Activated T-helper 2 cell treated with anti-CD3 and anti-CD28 coated beads, Interferon-gamma antibody, Interleukin-2, Interleukin-4, amounts not matched to agents 10 μg/mL and 5 μg/mL and 100 μg/mL, durations not matched to agents 14 hours and 24 hours and 36 hours (primary cell): ENCODE data around the gene KIAA1217. TPM values are rescaled to one million over a fixed set of nuclear protein-coding genes. Genes with fewer than 3 reads are reported as not detected.
"Not testable (repeated sequence)": the region's sequence is repeated elsewhere in the genome, so short reads cannot be mapped to it uniquely, and the experiment has no call there.

Source experiments
- DNase-seq: peaks from one replicate; pipeline ENCODE4 v3.0.0; 2021; ENCODE audit warnings: low spot score
- H3K27ac Mint-ChIP-seq: one replicate; pipeline ENCODE4 v1.8.0; 2021; ENCODE audit warnings: mixed read lengths
- H3K27me3 Mint-ChIP-seq: one replicate; pipeline ENCODE4 v1.8.0; 2021; ENCODE audit warnings: low read depth, mixed read lengths
- H3K36me3 Mint-ChIP-seq: one replicate; pipeline ENCODE4 v1.8.0; 2021; ENCODE audit warnings: low read depth, mixed read lengths
- H3K4me1 Mint-ChIP-seq: one replicate; pipeline ENCODE4 v1.8.0; 2021; ENCODE audit warnings: low read depth, mixed read lengths
- H3K4me3 Mint-ChIP-seq: one replicate; pipeline ENCODE4 v1.8.0; 2021; ENCODE audit warnings: low read depth, mild to moderate bottlenecking, moderate library complexity, mixed read lengths
- H3K9me3 Mint-ChIP-seq: one replicate; pipeline ENCODE4 v1.8.0; 2021; ENCODE audit warnings: mixed read lengths
- intact Hi-C: fragments of 100-400 bp; cut with micrococcal nuclease; formaldehyde crosslinking; loops from one replicate; pipeline ENCODE4 v1.15.1; 2023
- total RNA-seq: library from RNA; stranded (reverse); gene quantifications from 2 replicates; pipeline ENCODE4 v1.2.3, GENCODE V29; 2022

The KIAA1217 gene
- total RNA-seq, 1 donor from 2014 or later, result 0.62 TPM

DNA sequence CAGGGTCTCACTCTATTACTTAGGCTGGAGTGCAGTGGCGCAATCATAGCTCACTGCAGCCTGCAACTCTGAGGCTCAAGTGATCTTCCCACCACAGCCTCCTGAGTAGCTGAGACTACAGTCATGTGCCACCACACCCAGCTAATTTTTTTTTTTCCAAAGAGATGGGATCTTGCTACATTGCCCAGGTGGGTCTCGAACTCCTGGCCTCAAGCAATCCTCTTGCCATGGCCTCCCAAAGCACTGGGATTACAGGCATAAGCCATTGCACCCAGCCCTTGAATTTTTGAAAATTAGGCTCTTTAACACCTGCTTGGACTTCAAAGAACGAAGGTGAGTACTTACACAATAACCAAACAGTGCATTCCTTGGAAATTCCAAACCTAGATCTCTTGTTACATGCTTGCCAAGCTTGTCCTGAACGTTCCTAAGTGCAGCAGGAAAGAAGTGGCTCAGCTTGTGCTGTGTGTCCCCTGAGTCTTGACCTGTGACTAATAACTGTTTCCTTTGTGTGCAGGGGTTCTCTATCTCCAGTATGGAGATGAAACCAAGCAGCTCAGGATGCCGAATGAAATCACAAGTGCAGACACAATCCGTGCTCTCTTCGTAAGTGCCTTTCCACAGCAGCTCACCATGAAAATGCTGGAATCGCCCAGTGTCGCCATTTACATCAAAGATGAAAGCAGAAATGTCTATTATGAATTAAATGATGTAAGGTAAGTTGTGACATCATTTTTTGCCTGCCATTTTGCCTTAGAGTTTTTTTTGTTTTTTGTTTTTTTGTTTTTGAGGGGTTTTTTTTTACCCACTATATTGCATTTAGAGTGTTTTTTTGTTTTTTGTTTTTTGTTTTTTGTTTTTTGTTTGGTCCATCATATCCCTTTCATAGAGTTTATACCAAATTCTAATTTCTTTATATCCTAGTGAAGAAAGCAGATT lies 223.8 kb downstream of the KIAA1217 start:
- H3K9me3 Mint-ChIP-seq, result no peaks in the 10 kb centered on the region
- intact Hi-C loops, result no loop called here
- DNase-seq, result no peak
- H3K27ac Mint-ChIP-seq, result no peak overlapping the region
- no peaks in the 10 kb centered on the region for H3K36me3 Mint-ChIP-seq
- no peak overlapping the region for H3K4me3 Mint-ChIP-seq
- H3K4me1 Mint-ChIP-seq, result no peaks in the 10 kb centered on the region
- H3K27me3 Mint-ChIP-seq, result peaks cover 1% of the 10 kb centered on the region

DNA sequence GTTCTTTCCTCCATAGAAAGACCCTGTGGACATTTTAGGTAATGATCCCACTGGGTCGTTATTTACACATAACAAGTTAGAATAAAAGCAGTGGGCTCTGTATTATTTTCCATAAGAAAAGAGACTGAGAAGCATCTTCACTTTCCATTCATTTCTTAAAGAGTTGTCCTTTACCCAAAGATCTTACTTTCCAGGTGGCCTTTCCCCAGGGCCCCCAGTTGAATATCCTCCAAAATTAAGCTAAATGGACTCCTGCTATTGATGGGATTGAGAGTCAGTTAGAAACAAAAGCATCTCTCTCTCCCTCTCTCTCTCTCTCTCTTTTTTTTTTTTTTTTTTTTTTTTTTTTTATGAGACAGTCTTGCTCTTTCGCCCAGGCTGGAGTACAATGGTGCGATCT lies 224.8 kb downstream of the KIAA1217 start:
- Mint-ChIP-seq H3K4me1 (no peaks in the 10 kb centered on the region), H3K27ac (no peak overlapping the region), H3K36me3 (no peaks in the 10 kb centered on the region), H3K4me3 (no peak overlapping the region), H3K27me3 (peaks cover 4% of the 10 kb centered on the region), H3K9me3 (no peaks in the 10 kb centered on the region)
- DNase-seq, result no peak
- intact Hi-C loops, result no loop called here

DNA sequence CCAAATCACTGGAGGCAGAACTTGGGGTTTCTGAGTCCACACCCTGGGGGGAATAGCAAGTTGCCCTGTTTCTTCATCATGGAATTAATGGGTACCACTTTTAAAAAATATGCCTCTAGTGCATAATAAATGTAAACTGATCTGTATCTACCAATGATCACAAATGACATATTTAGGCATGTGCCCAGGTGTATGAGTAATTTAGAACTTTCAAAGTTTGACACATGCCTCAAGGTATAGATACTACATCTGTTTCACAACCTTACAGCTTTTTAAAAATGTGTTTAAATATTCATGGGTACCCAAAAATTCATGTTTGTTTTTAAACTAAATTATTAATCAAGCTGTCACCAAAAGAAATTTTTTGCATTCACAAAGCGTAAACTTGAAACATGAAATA lies 226.0 kb downstream of the KIAA1217 start:
- no peaks in the 10 kb centered on the region for H3K9me3 Mint-ChIP-seq
- intact Hi-C loops, result no loop called here
- no peak overlapping the region for H3K4me3 Mint-ChIP-seq
- DNase-seq, result no peak
- no peaks in the 10 kb centered on the region for H3K36me3 Mint-ChIP-seq
- peaks cover 8% of the 10 kb centered on the region for H3K27me3 Mint-ChIP-seq
- H3K27ac Mint-ChIP-seq, result no peak overlapping the region
- H3K4me1 Mint-ChIP-seq, result no peaks in the 10 kb centered on the region

DNA sequence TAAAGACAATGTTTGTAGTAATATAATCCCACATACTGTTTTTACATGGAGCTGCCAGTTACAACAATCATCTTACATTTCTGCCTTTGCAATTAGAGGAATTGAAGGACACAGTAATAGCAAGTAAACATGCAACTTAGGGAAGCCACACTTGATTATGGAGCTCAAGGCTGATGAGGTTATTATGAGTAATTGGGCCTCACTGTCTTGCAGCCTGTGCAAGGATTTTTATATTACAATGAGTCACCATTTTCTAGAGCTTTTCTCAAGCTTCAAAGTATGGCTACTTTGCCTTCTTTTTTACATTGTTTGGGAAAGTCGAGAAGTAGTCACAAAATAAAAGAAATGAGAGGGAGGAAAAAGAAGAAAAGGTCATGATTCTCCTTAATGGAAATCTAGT lies 226.4 kb downstream of the KIAA1217 start:
- no peaks in the 10 kb centered on the region for H3K9me3 Mint-ChIP-seq
- no peak for DNase-seq
- no peak overlapping the region for H3K4me3 Mint-ChIP-seq
- H3K36me3 Mint-ChIP-seq, result no peaks in the 10 kb centered on the region
- intact Hi-C loops, result no loop called here
- peaks cover 8% of the 10 kb centered on the region for H3K27me3 Mint-ChIP-seq
- H3K4me1 Mint-ChIP-seq, result no peaks in the 10 kb centered on the region
- H3K27ac Mint-ChIP-seq, result no peak overlapping the region

GRCh38 chr10:24437302-24437701 lies 228.4 kb downstream of the KIAA1217 start:
- intact Hi-C loops, result no loop called here
- Mint-ChIP-seq H3K4me3 (no peak overlapping the region), H3K27me3 (peaks cover 12% of the 10 kb centered on the region), H3K36me3 (no peaks in the 10 kb centered on the region), H3K4me1 (no peaks in the 10 kb centered on the region), H3K27ac (no peak overlapping the region), H3K9me3 (no peaks in the 10 kb centered on the region)
- DNase-seq, result no peak

- intact Hi-C loops, result no loop called here
- no peak for DNase-seq
- no peaks in the 10 kb centered on the region for H3K4me1 Mint-ChIP-seq
Measured at GRCh38 chr10:24438800-24439199, 229.9 kb downstream of the KIAA1217 start.

GRCh38 chr10:24439935-24440334 lies 231.0 kb downstream of the KIAA1217 start:
- H3K27me3 Mint-ChIP-seq, result peaks cover 15% of the 10 kb centered on the region
- H3K36me3 Mint-ChIP-seq, result no peaks in the 10 kb centered on the region
- no peak for DNase-seq
- no peak overlapping the region for H3K4me3 Mint-ChIP-seq
- no peaks in the 10 kb centered on the region for H3K4me1 Mint-ChIP-seq
- intact Hi-C loops, result no loop called here
- H3K27ac Mint-ChIP-seq, result no peak overlapping the region
- H3K9me3 Mint-ChIP-seq, result no peaks in the 10 kb centered on the region

More at GRCh38 chr10:24438800-24439199, 229.9 kb downstream of the KIAA1217 start:
- Mint-ChIP-seq H3K36me3 (no peaks in the 10 kb centered on the region), H3K27me3 (peaks cover 15% of the 10 kb centered on the region), H3K9me3 (no peaks in the 10 kb centered on the region), H3K27ac (no peak overlapping the region), H3K4me3 (no peak overlapping the region)

DNA sequence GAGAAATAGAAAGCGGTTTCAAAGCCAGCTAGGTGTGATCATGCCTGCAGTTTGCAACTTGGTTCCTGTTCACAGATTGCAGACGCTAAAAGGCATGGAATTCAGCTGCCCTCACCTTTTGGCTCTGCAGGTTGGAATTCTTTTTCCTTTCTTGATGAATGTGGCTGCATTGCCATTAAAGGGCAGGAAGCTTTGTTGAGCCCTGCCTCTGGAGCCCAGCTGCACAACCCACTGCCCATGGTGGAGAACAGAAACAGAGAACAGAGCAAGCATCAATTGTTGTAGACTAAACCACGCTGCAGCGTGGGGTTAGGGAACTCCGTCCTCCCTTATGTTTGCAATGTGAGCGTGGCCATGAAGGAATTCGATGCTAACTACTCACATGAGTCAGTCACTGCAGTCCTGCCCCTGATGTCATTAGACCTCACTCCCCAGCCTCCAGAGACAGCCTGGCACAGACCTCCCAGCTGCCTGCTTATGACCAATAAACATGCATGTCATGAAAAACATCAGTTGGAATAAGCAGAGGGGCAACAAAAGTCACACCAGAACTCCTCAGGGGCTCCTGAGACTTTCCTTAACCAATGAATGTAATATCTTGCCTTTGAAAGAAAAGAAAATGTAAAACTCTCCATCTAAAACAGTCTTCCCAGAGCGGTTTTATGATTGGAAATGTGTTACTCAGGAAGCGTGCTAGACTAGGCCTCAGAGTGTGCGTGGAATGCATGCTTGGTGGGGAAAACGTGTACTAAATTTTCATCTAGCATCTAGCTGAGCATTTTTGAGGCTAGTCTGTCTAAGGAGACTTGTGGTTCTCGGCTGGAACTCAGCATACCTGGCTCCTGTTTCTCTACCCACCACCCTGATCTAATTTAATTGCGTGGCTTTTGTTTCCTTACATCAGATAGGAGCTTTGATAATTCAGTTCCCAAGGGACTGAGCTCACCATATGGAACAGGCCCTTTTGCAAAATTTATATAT lies 232.2 kb downstream of the KIAA1217 start:
- H3K27ac Mint-ChIP-seq, result no peak overlapping the region
- no peaks in the 10 kb centered on the region for H3K9me3 Mint-ChIP-seq
- H3K27me3 Mint-ChIP-seq, result peaks cover 15% of the 10 kb centered on the region
- no peaks in the 10 kb centered on the region for H3K36me3 Mint-ChIP-seq
- H3K4me1 Mint-ChIP-seq, result no peaks in the 10 kb centered on the region
- intact Hi-C loops, result no loop called here
- DNase-seq, result no peak
- H3K4me3 Mint-ChIP-seq, result no peak overlapping the region

- Mint-ChIP-seq H3K9me3 (no peaks in the 10 kb centered on the region), H3K4me3 (no peak overlapping the region), H3K27ac (no peak overlapping the region), H3K36me3 (no peaks in the 10 kb centered on the region), H3K27me3 (peaks cover 15% of the 10 kb centered on the region), H3K4me1 (no peaks in the 10 kb centered on the region)
- intact Hi-C loops, result no loop called here
- no peak for DNase-seq
Measured at GRCh38 chr10:24442234-24442633, 233.3 kb downstream of the KIAA1217 start.

- H3K9me3 Mint-ChIP-seq, DNase-seq, H3K4me3 Mint-ChIP-seq, H3K36me3 Mint-ChIP-seq, H3K27ac Mint-ChIP-seq, H3K4me1 Mint-ChIP-seq, intact Hi-C loops: not testable (repeated sequence)
- peaks cover 14% of the 10 kb centered on the region for H3K27me3 Mint-ChIP-seq
Measured at GRCh38 chr10:24442641-24443174, 233.8 kb downstream of the KIAA1217 start.

- Mint-ChIP-seq H3K36me3 (no peaks in the 10 kb centered on the region), H3K27me3 (peaks cover 7% of the 10 kb centered on the region), H3K4me3 (no peak overlapping the region), H3K9me3 (no peaks in the 10 kb centered on the region), H3K27ac (no peak overlapping the region), H3K4me1 (peaks cover 6% of the 10 kb centered on the region)
- no peak for DNase-seq
- intact Hi-C loops, result no loop called here
Measured at GRCh38 chr10:24444337-24444736, 235.4 kb downstream of the KIAA1217 start.

- H3K4me3 Mint-ChIP-seq, intact Hi-C loops, H3K9me3 Mint-ChIP-seq, DNase-seq, H3K27ac Mint-ChIP-seq, H3K4me1 Mint-ChIP-seq, H3K36me3 Mint-ChIP-seq: not testable (repeated sequence)
- peaks cover 10% of the 10 kb centered on the region for H3K27me3 Mint-ChIP-seq
Measured at GRCh38 chr10:24445958-24446357, 237.0 kb downstream of the KIAA1217 start.
